Keratinocyte (primary cell): Measurements from ENCODE around the gene TTC39C.

Experiments
- CTCF ChIP-seq, 3 experiments: IDR thresholded peaks in 1 of 3; conservative IDR thresholded peaks in 1 of 3; optimal IDR thresholded peaks in 1 of 3; 2 replicates in 2 of 3; 3 replicates in 1 of 3; pipeline versions ENCODE3 to v1.5.1; 2011; ENCODE audit warnings: low read length in 3 of 3, mild to moderate bottlenecking in 3 of 3, moderate library complexity in 2 of 3, control low read depth in 1 of 3, inconsistent platforms in 1 of 3; ENCODE audit not compliant: insufficient read depth in 2 of 3; ENCODE audit errors: extremely low read depth in 1 of 3
- EZH2 ChIP-seq: IDR thresholded peaks from one replicate; pipeline ENCODE4 v1.6.1; 2012; ENCODE audit warnings: inconsistent platforms, mild to moderate bottlenecking, low read length, moderate library complexity

DNA sequence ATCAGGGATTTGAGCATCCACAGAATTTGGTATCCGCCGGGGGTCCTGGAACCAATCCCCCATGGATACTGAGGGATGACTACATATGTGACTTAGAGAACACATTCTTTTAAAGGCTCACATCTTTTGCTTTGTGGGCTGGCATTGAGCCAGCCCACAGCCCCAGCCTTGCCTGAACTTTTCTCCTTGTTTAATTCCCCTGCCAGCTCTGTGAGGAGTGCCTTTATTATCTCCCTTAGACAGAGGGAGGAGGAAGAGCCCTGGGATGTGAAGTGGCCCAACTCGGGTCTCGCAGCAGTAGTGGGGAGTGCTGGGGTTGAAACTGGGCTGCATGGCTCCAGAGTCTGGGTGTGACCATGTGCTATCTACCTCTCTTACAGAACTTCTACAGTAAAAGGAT is 7.6 kb downstream of the TTC39C start:
- TF ChIP-seq CTCF (optimal IDR thresholded peaks at IDR 0.05 in 1 of 3, IDR thresholded peaks at IDR 0.05 in 1 of 3, conservative IDR thresholded peaks at IDR 0.05 in 1 of 3; ENCODE audit: extremely low read depth in 1 of 3, insufficient read depth in 2 of 3, low read length in 3 of 3) (no peak), EZH2 (no peak)
